NCI-H1105 (cell line): Measurements from ENCODE around the gene LRFN2.

ENCODE experiments used
- DNase-seq: peaks from one replicate; lab custom pipeline; 2025; lab: John Stamatoyannopoulos, UW

The LRFN2 gene

DNA sequence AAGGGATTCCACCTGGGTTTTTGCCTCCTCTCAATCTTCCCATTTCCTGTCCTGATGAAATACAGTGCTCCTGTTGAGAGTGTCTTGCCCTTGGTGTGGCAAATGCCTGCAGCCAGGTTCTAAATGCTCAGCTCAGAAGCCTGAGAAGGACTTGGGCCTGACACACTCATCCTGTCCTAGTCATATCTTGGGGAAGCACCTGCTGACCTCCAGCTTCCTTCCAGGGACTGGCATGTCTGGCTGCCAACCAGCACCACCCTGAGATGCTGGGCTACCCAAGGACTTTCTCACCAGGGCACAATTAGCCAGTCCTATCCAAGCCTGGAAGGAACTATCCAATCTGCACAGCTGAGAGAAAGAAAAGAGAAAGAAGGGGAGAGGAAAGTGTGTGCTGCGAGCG, 43.4 kb downstream of the LRFN2 start:
- DNase-seq = no peak

DNA sequence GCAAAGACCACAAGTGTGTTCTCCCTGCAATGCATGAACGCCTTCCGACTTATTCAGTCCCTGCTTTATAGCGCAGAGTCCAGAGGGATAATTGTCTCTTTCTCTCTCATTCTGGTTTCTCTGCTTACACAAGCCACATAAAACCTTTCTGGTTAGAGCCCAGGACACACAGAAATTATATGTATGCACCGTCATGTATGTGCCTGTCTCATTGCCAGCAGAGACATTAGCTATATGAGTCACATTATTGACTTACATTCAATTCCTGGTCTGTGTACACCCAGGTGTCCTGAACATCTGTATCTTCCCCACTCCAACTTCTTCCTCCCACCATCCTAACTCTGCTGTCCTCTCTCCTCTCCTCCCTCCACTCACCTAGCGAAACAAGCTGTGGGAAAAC, 44.0 kb downstream of the LRFN2 start:
- peak; percentile 8 for DNase-seq

DNA sequence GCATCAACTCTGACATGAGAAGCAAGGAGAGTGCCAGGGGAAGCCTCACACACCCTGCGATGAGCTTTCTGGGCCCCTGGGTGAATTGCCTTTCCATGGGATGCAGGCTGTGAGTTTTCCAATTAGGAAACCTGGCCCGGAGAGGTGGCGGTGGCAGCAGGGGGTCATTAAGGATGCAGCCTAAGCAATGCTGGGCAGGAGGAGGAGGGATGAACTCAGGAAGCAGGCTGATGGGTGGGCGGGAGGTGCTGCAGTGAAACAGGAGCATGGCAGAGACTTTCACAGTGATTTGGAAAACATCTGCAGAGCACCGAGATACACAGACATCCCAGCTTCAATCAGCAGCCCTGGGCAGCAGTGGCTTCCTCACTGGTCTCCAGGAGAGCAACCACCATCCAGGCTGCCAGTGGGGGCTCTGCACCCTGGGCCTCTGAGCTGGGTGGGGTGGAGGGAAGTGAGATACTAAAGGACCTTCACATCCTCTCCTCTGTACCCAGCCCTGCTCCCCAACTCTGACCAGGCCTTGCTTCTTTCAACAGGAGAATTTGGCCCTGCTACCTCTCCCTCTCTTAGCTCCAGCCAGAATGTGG, 44.9 kb downstream of the LRFN2 start:
- DNase-seq = no peak

DNA sequence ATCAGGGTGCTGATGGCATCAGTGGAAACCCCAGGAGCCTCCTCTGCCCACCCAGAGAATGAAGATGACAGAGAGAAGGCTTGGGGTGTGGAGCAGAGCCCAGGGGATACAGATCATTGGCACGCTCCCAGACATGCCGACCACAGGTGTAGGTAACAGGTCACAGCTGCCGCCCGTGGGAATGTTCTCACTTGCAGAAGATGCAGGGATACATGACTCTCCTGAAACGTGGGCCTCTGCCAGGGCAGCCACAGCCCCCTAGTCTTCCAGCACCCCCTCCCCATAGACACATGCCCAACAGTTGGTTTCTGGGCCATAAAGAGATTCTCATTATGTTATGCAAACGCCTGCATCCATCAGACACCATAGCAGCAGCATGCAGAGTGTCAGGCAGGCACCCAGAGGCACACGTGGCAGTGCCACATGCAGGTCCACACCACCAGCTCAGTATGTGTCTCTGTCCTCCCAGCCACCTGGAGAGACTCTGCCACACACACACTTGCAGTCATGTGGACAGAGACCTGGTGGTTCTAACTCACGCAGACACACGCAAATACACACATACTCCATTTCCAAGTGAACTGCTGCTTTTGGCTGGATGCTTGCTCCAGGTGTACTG, 45.5 kb downstream of the LRFN2 start:
- DNase-seq = no peak

DNA sequence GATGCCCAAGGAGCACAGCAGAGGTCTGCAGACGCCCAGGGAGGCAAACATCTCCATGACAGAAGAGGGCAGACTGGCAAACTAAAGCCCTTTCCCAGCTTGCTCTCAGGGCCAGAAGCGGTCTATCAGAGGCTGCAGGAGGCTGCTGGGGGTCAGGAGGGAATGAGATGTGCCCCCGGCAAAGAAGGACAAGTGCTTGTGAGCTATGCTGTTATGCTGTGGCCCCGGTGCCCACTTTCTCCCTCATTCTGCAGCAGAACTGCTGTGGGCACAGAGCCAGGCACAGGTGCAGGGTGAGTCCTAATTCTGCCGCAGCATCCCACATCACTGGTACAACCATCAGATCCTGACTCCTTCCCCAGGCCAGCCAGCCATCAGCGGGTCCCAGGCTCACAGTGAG, 46.4 kb downstream of the LRFN2 start:
- DNase-seq = no peak

DNA sequence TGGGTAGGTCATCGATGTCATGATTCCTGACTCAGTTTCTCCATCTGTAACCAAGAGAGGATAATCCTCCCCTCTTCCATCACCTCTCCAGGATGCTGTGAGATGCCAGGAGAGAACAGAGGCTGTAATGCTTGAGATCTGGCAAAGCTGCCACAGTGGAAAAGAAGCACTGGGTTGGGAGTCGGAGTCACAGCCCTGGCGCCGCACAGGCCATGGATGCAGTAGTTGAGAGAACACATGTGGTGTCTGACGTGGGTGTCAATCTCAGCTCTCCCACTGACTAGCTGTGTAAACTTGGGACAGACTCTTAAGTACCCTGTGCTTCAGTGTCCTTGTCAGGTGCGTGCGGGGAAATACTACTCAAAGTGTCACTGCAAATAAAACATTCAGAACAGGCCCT, 47.3 kb downstream of the LRFN2 start:
- no peak for DNase-seq

DNA sequence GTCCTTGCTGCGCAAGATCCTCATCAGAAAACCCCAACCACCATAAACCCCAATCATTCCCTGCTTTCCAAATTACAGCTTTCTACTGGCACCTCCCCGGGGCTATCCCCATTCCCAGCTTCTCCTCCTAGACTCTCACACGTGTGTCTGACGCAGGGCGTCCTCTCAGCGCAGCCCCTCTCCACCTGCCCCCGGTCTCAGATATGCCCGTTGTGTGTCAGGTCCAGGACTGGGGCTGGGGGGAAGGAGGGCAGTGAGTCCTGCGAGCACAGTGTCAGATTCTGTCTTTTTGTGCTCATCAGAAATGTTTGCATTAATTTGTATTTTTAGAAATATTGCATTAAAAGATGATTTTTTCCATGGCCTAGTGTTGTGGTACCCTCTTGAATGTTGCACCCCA, 48.6 kb downstream of the LRFN2 start:
- DNase-seq = no peak

DNA sequence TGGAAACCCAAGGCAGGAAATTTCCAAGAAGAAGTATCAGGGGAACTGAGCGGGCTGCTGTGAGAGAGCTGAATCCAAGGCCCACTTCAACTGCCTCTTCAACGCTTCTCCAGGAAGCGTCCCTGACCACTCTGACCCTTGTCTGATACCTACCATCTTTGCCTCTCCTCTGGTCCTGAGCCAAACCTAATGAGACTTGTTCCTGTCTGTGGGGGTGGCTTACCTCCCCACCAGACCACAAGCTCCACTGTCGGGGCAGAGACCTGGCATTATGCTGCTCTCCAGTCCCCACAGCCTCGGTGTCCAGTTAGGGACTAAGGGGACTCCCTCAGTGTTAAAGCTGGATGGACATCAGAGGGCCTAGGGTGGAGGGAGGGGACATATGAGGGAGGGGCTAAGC, 49.7 kb downstream of the LRFN2 start:
- no peak for DNase-seq

DNA sequence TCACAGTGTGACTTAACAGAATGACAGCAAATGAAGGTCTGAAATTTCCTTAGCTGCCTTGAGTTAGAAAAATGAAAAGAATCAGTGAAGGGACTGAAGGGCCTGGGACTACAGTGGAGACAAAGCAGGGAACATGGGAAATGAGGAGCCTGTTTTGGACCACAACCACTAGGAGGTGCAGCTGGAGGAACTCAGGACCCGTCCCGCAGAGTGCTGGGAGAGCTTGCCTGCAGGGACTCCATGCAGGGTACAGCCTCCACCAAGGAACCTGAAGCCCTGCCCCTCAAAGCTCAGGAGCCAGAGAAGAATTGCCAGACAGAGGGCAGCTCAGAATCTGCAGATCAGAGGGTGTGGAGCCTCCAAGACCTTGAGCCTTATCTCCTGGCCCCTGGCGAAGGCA, 50.7 kb downstream of the LRFN2 start:
- DNase-seq = no peak

DNA sequence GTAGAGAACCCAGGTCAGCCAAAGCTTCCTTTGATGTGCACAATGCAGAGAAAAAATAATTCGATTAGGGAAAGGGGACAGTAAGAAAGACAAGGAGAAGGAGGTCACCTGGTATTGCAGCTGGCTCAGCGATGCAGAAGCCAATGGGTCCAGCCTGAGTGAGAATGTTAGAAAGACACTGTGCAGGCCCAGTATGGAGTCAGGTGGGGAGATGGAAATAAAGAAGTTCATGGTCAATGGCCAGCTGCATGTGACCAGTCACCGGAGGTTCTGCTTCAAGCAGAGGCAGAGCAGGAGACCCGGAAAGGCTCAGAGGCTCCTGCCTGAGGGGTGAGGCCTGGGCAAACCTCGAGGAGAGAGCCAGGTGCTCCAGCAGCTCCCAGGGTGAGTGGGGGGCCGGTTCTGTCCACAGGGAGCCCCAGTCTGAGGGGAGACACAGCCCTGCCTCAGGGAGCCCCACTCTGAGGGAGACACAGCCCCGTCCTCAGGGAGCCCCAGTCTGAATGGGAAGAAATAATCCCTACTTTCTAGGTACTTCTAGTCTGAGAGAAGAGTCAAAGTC, 51.3 kb downstream of the LRFN2 start:
- DNase-seq = no peak

DNA sequence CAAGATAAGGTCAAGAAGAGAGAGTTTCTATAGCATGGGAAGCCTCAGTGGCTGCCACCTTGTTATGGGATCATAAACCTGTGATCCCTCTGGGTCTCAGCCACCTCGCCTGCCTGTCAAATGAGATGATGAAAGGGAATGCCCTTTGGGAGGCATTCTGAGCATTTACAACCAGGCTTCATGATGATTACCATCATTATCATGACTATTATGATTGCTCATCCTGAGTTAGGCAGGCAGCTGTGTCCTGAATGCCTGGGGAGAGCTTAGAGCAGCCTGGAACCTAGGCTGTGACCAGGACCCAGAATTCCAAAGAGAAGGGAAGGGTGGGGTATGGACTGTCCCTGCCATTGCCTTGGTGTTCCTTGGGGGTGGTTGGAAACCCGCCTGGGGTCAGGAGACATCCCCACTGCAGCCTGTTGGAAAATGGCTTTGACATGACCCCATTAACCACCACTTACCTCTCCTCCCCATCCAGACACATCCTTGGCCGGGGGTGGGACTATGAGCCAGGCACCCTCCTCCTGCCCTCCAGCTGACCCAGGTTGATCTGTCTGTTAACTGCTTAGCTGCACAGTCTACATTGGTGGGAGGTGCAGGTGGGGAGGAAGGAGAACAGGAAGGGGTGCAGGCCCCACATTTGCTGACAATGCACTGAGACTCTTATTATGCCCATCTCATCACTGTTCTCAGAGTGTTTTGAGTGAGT, 51.9 kb downstream of the LRFN2 start:
- DNase-seq = no peak

DNA sequence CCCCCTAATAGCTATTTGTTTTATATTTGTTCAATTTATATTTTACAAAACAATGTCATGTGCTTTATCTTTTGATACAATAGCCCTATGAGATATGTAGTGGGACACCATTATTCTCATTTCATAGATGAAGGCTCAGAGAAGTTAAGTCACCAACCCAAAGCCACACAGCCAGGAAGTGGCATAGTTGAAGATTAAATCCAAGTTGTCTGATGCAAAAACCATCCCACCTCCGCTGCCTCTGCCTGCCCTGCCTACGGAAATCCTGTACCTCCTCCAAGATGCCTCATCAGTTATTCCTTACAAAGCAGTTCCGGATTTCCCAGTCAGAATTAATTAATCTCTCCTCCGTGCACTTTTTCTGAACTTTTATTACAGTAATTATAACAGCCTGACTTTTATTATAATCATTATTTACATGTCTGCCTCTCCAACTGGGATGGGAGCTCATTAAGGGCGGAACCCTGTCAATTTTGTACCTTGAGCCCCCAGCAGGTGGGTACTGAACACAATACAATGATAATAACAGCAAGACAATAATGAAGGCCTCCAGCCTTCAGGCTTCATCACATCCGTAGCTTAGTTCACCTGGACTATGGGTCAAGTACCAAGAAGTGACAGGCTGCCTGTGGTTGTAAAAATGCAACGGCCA, 54.7 kb downstream of the LRFN2 start:
- no peak for DNase-seq

DNA sequence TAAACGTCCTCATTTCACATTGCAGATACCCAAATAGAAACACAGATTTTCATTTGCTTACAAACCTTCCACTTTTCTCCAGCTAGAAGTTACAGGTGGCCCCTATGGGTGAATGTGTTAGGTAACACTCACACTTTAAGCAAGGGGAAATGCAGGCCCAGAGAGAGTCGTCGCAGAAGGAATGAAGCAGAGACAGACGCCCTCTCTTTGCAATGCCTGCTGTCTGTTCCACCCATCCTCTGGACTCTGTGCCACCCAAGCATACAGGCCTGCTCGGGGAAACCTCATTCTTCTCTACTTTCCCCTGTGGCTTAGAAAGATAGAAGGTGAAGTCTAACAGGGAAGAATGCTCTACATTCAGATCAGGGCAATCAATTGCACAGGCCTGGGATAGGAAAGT, 57.2 kb downstream of the LRFN2 start:
- DNase-seq = no peak

DNA sequence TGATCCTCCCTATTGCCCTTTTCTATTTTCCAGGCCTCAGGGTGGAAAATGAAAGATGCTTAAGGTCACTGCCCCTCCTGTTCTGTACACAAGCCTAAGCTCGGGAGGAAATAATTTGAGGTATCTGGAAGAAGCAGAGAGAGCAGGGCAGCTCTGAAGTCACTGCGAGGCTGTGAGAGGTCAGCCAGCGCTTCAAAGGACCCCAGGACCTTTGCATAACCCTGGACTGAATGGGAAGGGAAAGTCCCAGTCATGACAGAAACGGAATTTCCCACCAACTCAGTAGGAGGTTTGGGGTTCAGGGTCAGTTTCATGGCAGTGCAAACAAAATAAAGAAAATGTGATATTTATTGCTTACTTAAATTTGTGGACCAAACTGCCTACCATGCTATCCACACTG, 58.1 kb downstream of the LRFN2 start:
- DNase-seq = no peak

DNA sequence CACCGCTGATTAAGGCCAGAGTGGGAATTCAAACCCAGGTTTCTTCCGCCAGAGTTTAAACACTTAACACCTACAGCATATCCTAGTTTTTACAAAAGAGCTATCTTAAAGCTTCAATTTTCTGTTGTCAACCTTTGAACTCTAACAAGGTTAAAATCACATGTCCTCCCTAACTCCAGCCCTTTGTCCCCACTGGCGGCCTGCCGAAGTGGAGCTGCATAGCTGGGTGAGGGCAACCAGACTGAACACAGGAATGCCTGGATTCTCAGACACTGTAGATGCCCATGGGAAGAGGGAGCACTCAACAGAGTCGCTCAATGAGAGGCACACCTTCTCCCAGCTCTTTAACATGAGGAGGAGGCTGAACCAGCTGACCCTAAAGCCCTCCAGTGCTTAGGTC, 59.1 kb downstream of the LRFN2 start:
- no peak for DNase-seq

DNA sequence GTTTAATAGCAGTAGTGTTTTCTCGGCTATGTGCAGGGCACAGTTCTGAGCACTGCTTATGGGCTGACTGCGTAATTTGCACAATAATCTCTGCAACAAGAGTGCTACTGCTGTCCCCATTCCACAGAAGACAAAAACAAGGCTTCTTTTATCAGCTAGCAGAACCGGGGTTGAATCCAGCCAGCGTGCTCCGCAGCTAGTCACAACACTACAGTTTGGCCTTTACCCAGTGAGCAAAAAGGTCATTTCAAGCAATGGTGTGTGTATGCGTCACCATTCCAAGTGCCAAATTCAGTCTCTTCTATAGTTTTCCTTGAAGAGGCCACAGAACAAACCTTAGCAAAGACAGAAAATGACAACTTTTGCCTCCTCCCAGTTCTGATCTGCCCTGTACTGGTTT, 61.1 kb downstream of the LRFN2 start:
- no peak for DNase-seq

DNA sequence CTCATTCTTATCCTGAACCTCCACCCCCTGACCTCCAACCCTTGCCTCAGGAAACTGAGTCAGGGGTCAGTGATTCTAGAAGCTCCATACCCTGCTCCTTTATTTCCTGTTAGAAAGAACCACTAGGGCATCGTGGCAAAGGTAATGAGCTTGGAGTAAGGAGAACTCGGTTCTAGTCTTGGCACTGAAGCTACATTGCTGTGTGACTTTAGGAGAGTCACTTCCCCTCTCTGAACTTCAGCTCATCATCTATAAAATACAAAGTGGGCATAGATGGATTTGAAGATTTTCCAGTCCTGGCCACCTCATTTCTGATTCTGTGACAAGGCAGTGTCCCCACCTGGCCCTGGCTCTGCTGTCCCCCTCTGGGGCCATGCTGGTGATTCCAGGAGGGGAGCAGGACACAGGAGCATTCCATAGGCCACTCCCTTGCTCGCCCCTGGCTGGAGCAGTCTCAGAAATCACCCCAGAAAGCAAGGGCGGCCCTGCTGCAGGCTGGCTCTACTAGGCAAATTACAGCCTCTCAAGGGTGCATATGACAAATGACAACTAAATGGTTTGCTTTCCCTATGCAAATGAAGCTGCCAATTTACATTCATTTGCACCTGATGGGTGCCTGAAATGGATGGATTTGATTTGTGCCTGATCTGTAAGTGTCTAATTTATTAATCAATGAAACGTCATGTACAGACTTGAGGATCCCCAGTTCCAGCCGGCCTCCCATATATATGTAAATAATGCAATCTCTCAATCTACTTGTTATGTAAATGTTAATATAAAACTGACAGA, 62.2 kb downstream of the LRFN2 start:
- no peak for DNase-seq

DNA sequence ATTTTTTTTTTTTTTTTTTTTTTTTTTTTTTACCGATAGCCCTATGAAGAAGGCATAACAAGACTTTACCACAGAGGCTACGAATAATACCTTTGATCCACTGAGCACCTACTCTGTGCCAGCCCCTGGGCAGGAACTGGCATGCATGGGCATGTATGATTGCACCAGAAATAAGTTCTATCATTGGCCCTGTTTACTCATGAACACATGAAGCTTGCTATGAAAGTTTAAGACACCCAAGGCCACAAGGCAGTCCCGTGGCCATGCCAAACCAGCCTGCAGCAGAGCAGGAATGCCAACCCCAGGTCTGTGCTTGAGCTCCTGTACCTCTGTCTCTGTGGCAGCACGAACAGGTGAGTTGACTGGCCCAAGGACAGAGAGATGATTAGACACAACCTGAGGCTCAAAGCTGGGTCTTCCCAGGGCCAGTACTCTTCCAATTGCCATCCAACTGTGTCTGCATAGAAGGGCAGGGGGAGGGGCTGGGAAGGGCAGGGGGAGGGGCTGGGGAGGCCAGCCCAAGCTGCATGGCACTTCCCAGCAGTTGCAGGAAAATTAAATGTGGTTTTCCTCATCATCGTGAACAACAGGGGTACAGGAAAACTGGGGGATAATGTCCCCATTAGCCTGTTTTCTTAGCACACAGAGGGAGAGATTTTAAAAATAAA, 63.5 kb downstream of the LRFN2 start:
- no peak for DNase-seq

DNA sequence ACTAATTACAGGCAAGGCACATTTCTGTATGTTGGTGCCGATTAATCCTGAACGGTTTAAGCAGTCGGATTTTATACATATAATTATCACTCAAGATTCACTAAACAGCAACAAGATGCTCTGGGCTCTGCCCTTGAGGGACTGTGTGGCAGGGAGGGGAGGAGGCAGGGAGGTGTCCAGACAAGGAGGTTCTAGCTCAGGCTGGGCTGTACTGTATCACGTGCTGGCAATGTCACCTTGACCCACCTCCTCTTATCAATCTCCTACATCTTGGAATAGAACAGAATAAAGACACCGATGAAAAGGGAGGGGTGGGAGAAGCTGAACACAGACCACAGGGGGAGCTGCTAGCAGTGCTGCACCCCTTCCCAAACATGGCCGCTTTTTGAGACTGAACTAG, 65.7 kb downstream of the LRFN2 start:
- no peak for DNase-seq

DNA sequence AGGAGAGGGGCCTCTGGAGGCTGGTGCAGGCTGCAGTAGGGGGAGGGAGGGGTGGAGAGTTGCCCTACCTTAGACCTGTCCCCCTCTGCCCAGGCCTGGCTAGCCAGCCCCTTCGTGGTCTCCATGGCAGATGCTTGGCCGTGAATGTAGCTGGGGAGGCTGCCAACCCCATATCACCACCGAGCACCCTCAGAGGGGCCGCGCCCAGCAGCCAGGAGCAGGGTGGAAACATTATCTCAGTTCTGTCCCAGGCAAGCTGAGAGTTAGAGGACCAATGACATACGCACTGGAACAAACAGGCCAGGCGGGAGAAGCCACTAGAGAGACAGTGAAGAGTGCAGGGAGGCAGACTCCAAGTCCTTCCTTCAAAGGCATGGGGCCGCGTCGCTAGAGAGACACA, 66.5 kb downstream of the LRFN2 start:
- no peak for DNase-seq

DNA sequence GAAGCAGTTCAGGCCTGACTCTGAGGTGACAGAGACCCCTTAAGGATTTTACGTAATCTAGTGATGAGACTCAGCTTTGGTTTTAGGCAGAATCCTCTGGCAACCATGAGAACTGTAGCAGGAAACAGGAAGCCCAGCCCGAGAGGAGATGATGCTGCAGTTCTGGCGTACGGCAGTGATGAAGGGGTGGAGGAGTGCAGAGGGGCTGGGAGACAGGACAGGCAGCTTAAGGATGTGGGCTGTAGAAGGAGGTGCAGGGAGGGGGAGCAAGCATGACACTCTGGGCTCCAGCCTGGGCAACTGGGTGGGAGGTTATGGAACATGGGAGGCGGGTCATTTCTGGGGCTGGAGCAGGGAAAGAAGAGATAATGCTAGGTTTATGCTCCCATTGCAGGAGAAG, 67.1 kb downstream of the LRFN2 start:
- DNase-seq = no peak

DNA sequence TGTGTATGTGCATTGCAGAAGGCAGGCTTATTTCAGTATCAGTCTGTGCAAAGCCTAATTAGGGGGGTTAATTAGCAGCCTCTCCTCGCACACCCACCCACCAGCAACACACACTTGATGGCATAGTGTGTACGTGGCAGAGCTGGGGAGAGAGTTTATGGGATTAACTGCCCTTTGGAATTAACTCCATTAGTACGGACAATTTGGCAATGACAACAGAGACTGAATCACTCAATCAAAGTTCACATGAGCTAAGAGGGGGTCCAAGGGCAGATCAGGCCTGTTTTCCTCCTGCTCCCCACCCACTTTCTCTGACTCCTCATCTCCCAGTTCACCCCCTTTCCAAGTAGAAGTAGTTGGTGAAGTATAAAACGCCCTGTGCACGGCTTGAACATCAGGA, 69.5 kb downstream of the LRFN2 start:
- DNase-seq = no peak
